Measurements from ENCODE around the gene LRRC1.

LRRC1 gene

DNA sequence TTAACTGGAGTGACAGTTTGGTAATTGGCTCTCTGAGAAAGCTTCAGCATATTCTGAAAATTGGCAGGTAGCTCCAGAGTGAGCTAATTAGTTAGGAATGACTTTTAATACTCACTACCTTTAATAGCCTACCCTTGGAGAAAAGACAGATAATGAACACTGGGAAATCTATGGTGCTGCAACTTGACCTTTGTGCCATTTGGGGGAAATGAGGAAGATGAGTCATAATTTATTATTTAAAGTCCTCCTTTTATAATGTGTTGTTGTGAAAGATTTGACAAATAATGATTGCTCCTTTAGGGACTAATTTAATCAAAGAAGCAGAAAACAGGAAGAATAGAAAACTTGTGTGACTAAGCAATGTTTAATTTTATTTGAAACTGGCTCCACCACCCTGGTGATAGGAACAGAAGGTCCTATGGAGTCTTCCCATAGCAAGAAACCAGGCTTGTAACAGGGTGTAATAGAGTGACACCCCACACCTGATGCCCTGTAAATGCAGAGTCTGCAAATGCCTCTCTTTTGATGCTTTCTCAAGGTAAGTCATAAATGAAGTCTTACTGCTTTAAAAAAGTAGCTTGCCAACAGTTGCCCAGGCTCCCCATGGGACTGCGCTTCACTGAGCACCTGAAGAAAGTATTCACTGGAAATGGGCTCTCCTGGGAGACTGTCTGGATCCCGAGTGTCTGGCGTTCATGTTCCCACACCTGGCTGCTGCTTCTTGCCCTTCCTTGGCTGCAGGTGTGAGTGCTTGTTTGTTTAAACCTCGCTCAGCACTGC, 134.4 kb downstream of the LRRC1 start:
- FAIRE-seq: no peak

- FAIRE-seq: no peak
Measured at GRCh38 chr6:53929821-53930120, 135.0 kb downstream of the LRRC1 start.

- FAIRE-seq: no peak
Measured at GRCh38 chr6:53930330-53930729, 135.5 kb downstream of the LRRC1 start.

- no peak for FAIRE-seq
Measured at GRCh38 chr6:53931086-53931485, 136.3 kb downstream of the LRRC1 start.

GRCh38 chr6:53932516-53932915, 137.7 kb downstream of the LRRC1 start:
- no peak for FAIRE-seq

- FAIRE-seq: no peak
Measured at GRCh38 chr6:53934023-53934422, 139.2 kb downstream of the LRRC1 start.

- no peak for FAIRE-seq
Measured at GRCh38 chr6:53937461-53937860, 142.7 kb downstream of the LRRC1 start.

- no peak for FAIRE-seq
Measured at GRCh38 chr6:53938810-53939209, 144.0 kb downstream of the LRRC1 start.

DNA sequence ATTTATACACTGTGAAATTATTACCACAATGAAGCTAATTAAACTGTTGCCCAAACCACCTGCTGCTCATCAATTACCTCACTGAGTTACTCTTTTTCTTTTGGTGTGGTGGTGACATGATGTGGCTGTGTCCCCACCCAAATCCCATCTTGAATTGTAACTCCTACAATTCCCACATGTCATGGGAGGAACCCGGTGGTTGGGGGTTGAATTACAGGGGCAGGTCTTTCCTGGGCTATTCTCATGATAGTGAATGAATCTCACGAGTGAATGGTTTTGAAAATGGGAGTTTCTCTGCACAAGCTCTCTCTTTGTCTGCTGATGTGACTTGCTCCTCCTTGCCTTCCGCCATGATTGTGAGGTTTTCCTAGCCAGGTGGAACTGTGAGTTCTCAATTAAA, 145.0 kb downstream of the LRRC1 start:
- no peak for FAIRE-seq

DNA sequence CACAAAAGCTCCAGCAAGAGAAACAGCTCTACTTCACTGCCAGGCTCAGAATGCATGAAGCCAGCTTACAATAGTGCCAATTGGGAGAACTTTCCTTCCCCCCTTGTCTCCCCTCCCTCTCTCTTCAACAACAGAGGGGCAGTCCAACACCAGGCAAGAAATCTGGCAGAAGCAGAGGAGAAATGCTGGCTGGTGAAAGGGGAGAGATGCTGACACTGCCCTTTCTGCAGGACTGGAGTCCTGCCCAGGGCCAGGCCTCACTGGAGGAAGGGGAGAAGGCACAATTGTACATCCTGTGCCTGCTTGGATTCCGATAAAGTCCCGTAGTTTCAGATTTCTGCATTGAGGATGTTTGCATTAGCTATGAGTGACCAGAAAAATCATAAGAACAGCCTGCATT, 148.6 kb downstream of the LRRC1 start:
- FAIRE-seq: no peak

DNA sequence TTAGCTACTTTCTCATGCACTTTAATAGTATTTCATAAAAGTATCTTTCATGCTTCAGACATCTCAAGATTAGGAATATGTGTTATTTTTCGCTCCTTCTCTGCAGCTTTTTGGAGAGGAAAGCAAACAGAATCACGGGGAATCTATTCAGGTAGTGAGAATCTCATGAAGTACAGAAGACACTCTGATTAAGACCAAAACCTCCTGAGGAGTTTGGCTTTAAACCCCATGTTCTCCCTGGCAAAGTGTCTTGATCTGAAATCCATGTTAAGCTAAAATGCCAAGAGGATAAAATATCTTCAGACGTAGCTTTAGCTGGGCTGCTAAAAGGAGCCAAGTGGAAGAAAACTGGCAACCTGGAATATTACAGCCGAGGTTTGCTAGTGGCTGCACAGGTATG, 149.3 kb downstream of the LRRC1 start:
- no peak for FAIRE-seq

DNA sequence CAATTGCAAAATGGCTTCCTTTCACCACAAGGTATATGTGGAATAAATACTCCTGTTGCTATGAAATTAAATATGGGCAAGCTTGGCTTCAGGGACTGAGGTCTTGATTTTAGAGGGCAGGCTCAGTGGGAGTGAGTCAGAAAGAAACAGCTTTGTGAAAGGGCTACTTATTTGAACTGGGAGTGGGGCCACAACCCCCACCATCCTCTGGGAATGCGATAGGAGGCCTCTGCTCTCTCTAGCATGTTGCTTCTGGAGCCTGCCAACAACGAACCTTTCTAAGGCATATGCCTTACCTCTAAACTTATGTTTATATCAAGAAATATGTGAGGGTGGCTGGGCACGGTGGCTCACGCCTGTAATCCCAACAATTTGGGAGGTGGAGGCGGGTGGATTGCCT, 149.7 kb downstream of the LRRC1 start:
- FAIRE-seq: no peak

GRCh38 chr6:53945765-53946407, 151.1 kb downstream of the LRRC1 start:
- no peak for FAIRE-seq

- FAIRE-seq: no peak
Measured at GRCh38 chr6:53947780-53948179, 153.0 kb downstream of the LRRC1 start.

GRCh38 chr6:53951383-53951782, 156.6 kb downstream of the LRRC1 start:
- FAIRE-seq: no peak

DNA sequence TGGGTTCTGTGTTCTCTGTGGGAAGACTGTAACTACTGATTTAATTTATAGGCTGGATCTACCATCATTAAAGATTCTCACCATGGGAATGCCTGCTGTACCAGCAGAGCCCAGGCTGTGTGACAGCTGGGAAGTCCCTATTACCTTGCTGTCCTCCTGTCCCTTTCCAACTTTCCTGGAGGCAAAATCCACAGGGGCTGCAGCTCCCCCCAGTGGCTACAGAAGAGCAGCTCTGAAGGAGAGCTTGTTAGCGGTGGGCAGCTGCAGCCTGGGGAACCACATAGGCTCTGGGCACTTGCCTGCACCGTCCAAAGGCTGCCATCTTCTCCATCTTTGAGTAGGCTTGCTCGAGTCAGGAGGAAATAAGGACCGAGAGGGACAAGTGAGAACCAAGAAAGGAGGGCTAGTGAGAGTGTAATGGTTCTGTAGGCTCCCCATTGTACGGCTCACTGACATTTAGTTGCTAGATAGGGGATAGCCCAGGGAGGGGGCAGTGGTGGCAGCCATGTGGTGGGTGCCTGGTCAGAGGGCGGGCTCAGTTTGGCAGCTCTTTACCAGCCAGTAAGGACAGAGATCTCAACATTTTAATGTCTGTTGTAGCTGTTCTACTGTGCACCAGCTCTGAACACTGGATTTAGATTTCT, 161.4 kb downstream of the LRRC1 start:
- no peak for FAIRE-seq

DNA sequence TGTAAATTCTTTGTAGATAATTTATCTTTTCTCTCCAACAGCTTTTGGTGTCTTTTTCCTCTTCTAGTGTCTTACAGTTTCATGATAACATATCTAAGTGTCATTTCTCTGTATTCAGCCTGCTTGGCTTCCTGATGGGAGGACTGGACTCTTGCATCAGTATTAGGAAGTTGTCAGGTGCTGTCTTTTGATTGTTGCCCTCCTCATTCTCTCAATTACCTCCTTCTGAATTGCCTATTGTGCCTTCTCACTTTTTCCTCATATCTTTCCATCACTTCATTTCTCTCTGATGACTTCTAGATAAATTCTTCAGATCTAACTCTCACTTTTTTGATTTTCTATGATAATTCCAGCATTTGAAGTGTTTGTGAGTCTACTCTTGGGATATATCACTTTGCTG, 162.0 kb downstream of the LRRC1 start:
- no peak for FAIRE-seq

DNA sequence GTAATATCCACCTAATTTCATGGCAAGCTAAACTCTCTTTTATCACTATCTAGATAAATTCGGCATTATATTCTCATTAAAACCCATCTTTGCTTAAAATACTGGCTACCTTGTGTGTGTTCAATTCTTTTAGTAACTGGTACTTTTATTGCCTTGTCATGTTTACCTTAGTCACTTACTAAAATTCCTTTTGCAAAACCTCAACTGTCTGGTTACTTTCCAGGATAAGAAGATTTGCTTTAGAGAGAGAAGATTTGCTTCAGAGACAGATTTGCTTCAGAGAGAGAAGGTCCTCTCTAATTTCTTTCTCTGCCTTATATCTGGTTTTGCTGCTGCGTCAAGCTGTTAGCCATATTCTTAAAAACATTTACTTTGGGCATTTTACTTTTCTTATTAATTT, 164.9 kb downstream of the LRRC1 start:
- no peak for FAIRE-seq

- FAIRE-seq: no peak
Measured at GRCh38 chr6:53960311-53960710, 165.5 kb downstream of the LRRC1 start.

- no peak for FAIRE-seq
Measured at GRCh38 chr6:53961679-53962370, 167.0 kb downstream of the LRRC1 start.

- FAIRE-seq: no peak
Measured at GRCh38 chr6:53962646-53963045, 167.8 kb downstream of the LRRC1 start.

- FAIRE-seq: no peak
Measured at GRCh38 chr6:53967415-53967814, 172.6 kb downstream of the LRRC1 start.
